Measurements from ENCODE around the gene PRKCZ. TPM values are rescaled to one million over a fixed set of nuclear protein-coding genes. Genes with fewer than 3 reads are reported as not detected.

The PRKCZ gene
- total and polyA plus RNA-seq, 2 of the 4 experiments (the other 2 are of a cell fraction): 2.0 to 3.5 TPM

- Histone ChIP-seq H3K9me3 (ENCODE audit: control insufficient read depth, insufficient read depth, low read length) (no peaks in the 10 kb centered on the region), H2BK15ac (ENCODE audit: low read depth, low read length) (no peak overlapping the region), H2BK20ac (ENCODE audit: low read depth, low read length) (no peak overlapping the region), H2AK5ac (ENCODE audit: low read depth, low read length) (peak overlapping the region; percentile 57; the same call in 1 of the 2 replicates), H3K79me1 (ENCODE audit: low read depth in 1 of 2, low read length in 2 of 2) (peaks cover 0 to 32% of the 10 kb centered on the region in 2 experiments; a peak in 3 of 4 replicates), H2AFZ (replicated peaks; ENCODE audit: low read length, poor library complexity) (no peak overlapping the region), H4K20me1 (ENCODE audit: insufficient read depth, low read length) (no peaks in the 10 kb centered on the region; the same call in 1 of the 2 replicates), H4K5ac (ENCODE audit: low read depth, low read length) (no peak overlapping the region), H2BK120ac (ENCODE audit: low read depth, low read length) (no peak overlapping the region), H3K56ac (ENCODE audit: extremely low read depth, insufficient read depth, low read length) (no peak overlapping the region), H3K4me2 (ENCODE audit: low read depth, low read length) (no peak overlapping the region), H3K27me3 (ENCODE audit: control insufficient read depth, insufficient read depth, low read length) (no peaks in the 10 kb centered on the region), H4K8ac (ENCODE audit: low read depth in 2 of 2, low read length in 2 of 2) (no peak overlapping the region), H3K4me1 (ENCODE audit: control insufficient read depth, insufficient read depth, low read length) (peaks cover 56% of the 10 kb centered on the region), H3K14ac (replicated peaks; ENCODE audit: low read depth, low read length) (no peak overlapping the region), H3K36me3 (ENCODE audit: control insufficient read depth, insufficient read depth, low read length) (no peaks in the 10 kb centered on the region), H2BK5ac (ENCODE audit: low read depth, low read length, poor library complexity, severe bottlenecking) (no peak overlapping the region), H3K9me1 (ENCODE audit: insufficient read depth, low read length) (peaks cover 12% of the 10 kb centered on the region), H2AK9ac (replicated peaks; ENCODE audit: low read depth, low read length, poor library complexity) (no peak overlapping the region), H3K4ac (ENCODE audit: low read depth, low read length) (no peak overlapping the region), H3K23ac (ENCODE audit: low read depth, low read length) (no peak overlapping the region), H3K27ac (ENCODE audit: insufficient read depth, low read length) (no peak overlapping the region), H4K91ac (ENCODE audit: insufficient read depth, low read depth, low read length) (no peak overlapping the region), H3K4me3 (ENCODE audit: insufficient read depth, low read depth, low read length) (no peak overlapping the region), H3K9ac (ENCODE audit: low read depth, low read length) (no peak overlapping the region), H3K18ac (ENCODE audit: low read depth, low read length) (no peak overlapping the region)
- ChIA-PET CTCF (no interaction called here), POLR2A (ENCODE audit: unreplicated experiment) (interaction anchor here (0.6 kb wide), 1 partner anchor 14 kb away, joined by 4 read pairs; no protein-coding TSS in a partner anchor)
- dilution Hi-C loops (cut with HindIII; ENCODE audit: low sequenced_read_pairs, unreplicated experiment): no loop called here
- intact Hi-C loops (cut with micrococcal nuclease): no loop called here
- TF ChIP-seq SMC3 (IDR thresholded peaks at IDR 0.05; ENCODE audit: low read depth, low read length) (no peak), MAZ (IDR thresholded peaks at IDR 0.05; ENCODE audit: borderline replicate concordance, low read depth, low read length) (no peak), NFE2L2 (IDR thresholded peaks at IDR 0.05; ENCODE audit: low read depth, low read length) (no peak)
- WGBS, 2 experiments (ENCODE audit: extremely low coverage in 2 of 2, insufficient read length in 1 of 2): 81% methylated on average over 7 of the region's 13 CpGs; no CpG with 5 or more reads in 1 of the 2 experiments
- no TSS peak for BruUV-seq (replicated peaks)
- ATAC-seq (ENCODE audit: low read depth): no peak
- in situ Hi-C loops (cut with MboI; ENCODE audit: low sequenced_read_pairs): no loop called here
- DNase-seq: no peak
Measured at GRCh38 chr1:2210786-2211185, 160.6 kb downstream of the PRKCZ start.
